DOHH2 (cell line): ENCODE data around the gene MARK3.

Experiments
- H3F3A ChIP-seq: fragments of 200-600 bp; sonication (generic), shearing (Covaris generic); 2 replicates; pipeline ENCODE4 v1.6.0; 2016; ENCODE audit warnings: antibody characterized with exemption, mild to moderate bottlenecking; ENCODE audit not compliant: control insufficient read depth, insufficient read depth
- H3K27ac ChIP-seq: fragments of 200-600 bp; sonication (generic); 2 replicates; pipeline ENCODE4 v1.5.1; 2014; ENCODE audit warnings: low read depth, mild to moderate bottlenecking, low read length, moderate library complexity
- H3K27me3 ChIP-seq: fragments of 200-600 bp; sonication (generic); 2 replicates; pipeline ENCODE4 v1.6.1; 2014; ENCODE audit warnings: mild to moderate bottlenecking, low read length, mixed read lengths; ENCODE audit not compliant: control insufficient read depth
- H3K36me3 ChIP-seq: fragments of 200-600 bp; sonication (generic); 2 replicates; pipeline ENCODE4 v1.6.1; 2014; ENCODE audit warnings: mild to moderate bottlenecking, low read length, moderate library complexity, mixed read lengths; ENCODE audit not compliant: control insufficient read depth
- H3K4me1 ChIP-seq: fragments of 200-600 bp; sonication (generic); 2 replicates; pipeline ENCODE4 v1.6.1; 2014; ENCODE audit warnings: mild to moderate bottlenecking, low read length, mixed read lengths; ENCODE audit not compliant: control insufficient read depth
- H3K4me2 ChIP-seq: fragments of 200-600 bp; sonication (generic); 2 replicates; pipeline ENCODE4 v1.6.0; 2014; ENCODE audit warnings: mild to moderate bottlenecking, low read length, moderate library complexity
- H3K4me3 ChIP-seq: fragments of 200-600 bp; sonication (generic); 2 replicates; pipeline ENCODE4 v1.5.1; 2014; ENCODE audit warnings: mild to moderate bottlenecking, low read length, mixed read lengths
- H3K79me2 ChIP-seq: fragments of 200-600 bp; sonication (generic); 2 replicates; pipeline ENCODE4 v1.6.1; 2014; ENCODE audit warnings: mild to moderate bottlenecking, low read length, mixed read lengths; ENCODE audit not compliant: control insufficient read depth
- H3K9me2 ChIP-seq: fragments of 200-600 bp; sonication (generic); replicated peaks from 2 replicates; pipeline ENCODE4 v1.6.1; 2014; ENCODE audit warnings: mild to moderate bottlenecking, low read length, mixed read lengths; ENCODE audit not compliant: control insufficient read depth
- H3K9me3 ChIP-seq: fragments of 200-600 bp; sonication (generic); 2 replicates; pipeline ENCODE4 v1.6.1; 2014; ENCODE audit warnings: antibody characterized with exemption, low read length, mixed read lengths; ENCODE audit not compliant: control insufficient read depth, insufficient read depth
- H4K20me1 ChIP-seq: fragments of 200-600 bp; sonication (generic); 2 replicates; pipeline ENCODE4 v1.6.0; 2014; ENCODE audit warnings: low read depth, mild to moderate bottlenecking, antibody characterized with exemption, low read length, moderate library complexity; ENCODE audit not compliant: control insufficient read depth, insufficient read depth
- CTCF ChIP-seq: fragments of 200-600 bp; sonication (generic); IDR thresholded peaks from one replicate; pipeline ENCODE4 v1.5.1; 2014; ENCODE audit warnings: antibody characterized with exemption, mild to moderate bottlenecking, low read depth, low read length; ENCODE audit not compliant: poor library complexity, severe bottlenecking
- EZH2phosphoT487 ChIP-seq: fragments of 200-600 bp; sonication (generic); IDR thresholded peaks from 2 replicates; pipeline ENCODE4 v1.6.1; 2017; ENCODE audit warnings: borderline replicate concordance, mild to moderate bottlenecking, antibody characterized with exemption, low read length, moderate library complexity, mixed read lengths

Gene MARK3

GRCh38 chr14:103528146-103528586, 143.0 kb downstream of the MARK3 start:
- Histone ChIP-seq H4K20me1 (no peaks in the 10 kb centered on the region), H3K4me3 (peak overlapping the region; percentile 88), H3K79me2 (peaks cover 41% of the 10 kb centered on the region), H3K27me3 (no peaks in the 10 kb centered on the region), H3F3A (no peaks in the 10 kb centered on the region), H3K4me2 (peak overlapping the region; percentile 92), H3K27ac (no peak overlapping the region), H3K9me3 (no peaks in the 10 kb centered on the region), H3K9me2 (no peaks in the 10 kb centered on the region), H3K4me1 (peaks cover 32% of the 10 kb centered on the region), H3K36me3 (peaks cover 25% of the 10 kb centered on the region)
- TF ChIP-seq EZH2phosphoT487, result no peak

DNA sequence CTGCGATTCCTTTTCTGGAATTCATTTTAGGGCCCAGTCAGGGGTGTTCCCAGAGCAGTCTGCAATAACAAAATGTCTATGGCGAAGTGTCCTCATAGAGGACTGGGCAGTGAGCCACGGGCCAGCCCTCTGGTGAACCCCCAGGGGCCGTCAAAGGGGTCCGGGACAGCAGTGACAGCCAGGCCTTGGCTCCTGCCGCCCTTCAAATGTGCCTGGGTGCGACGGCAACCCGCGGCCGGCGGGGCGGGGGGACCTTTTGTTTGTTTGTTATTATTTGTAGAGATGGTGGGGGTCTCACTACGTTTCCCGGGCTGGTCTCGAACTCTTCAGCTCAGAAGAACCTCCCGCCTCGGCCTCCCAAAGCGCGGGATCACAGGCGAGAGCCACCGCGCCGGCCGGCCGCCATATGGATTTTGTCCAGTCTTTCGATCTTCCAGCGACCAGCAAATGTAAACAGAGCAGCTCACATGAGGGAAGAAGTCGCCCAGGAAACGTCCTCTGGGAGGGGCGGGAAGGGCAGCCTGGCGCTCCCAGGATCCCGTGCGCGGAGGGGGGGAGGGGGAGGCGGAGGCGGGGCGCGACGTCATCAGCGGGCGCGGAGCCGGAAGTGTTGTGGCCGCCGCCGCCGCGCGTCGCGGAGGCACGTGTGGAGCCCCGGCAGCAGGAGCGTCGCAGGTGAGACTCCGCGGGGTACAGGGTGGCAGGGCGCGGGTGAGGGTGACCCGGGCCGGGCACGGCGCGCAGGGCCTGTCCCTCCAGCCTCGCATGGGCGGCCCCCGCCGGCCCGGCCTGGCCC, 143.6 kb downstream of the MARK3 start, which contains the start of gene TRMT61A:
Gene TRMT61A, plus strand, starts transcription at position 610 of the 796 bp plus-strand sequence. CDS start 783 bp downstream, outside the sequence.
- Histone ChIP-seq H4K20me1 (no peaks in the 10 kb centered on the region), H3K36me3 (peaks cover 25% of the 10 kb centered on the region), H3K4me3 (peak within 1 kb of the TSS; percentile 88), H3K4me1 (peaks cover 32% of the 10 kb centered on the region), H3K9me3 (no peaks in the 10 kb centered on the region), H3F3A (no peaks in the 10 kb centered on the region), H3K4me2 (peak within 1 kb of the TSS; percentile 92), H3K27me3 (no peaks in the 10 kb centered on the region), H3K27ac (no peak within 1 kb of the TSS), H3K9me2 (no peaks in the 10 kb centered on the region), H3K79me2 (peaks cover 41% of the 10 kb centered on the region)
- TF ChIP-seq CTCF (no peak), EZH2phosphoT487 (no peak)

GRCh38 chr14:103529383-103530365, 144.5 kb downstream of the MARK3 start:
- H3K4me1 ChIP-seq, result peaks cover 32% of the 10 kb centered on the region
- TF ChIP-seq EZH2phosphoT487 (no peak), CTCF (no peak)
- H3K9me2 ChIP-seq, result no peaks in the 10 kb centered on the region
- H3K4me2 ChIP-seq, result peak overlapping the region; percentile 92
- no peaks in the 10 kb centered on the region for H4K20me1 ChIP-seq
- peaks cover 29% of the 10 kb centered on the region for H3K36me3 ChIP-seq
- no peak overlapping the region for H3K27ac ChIP-seq
- no peaks in the 10 kb centered on the region for H3K27me3 ChIP-seq
- H3K4me3 ChIP-seq, result peak overlapping the region; percentile 88
- peaks cover 41% of the 10 kb centered on the region for H3K79me2 ChIP-seq
- H3K9me3 ChIP-seq, result no peaks in the 10 kb centered on the region
- H3F3A ChIP-seq, result no peaks in the 10 kb centered on the region
